Cortex of kidney (tissue), 1 donor: Measurements from ENCODE around the gene DCST1.

Experiments
- DNase-seq: peaks from one replicate; lab custom pipeline; 2025; lab: John Stamatoyannopoulos, UW

Gene DCST1

GRCh38 chr1:155052439-155053395 lies 19.1 kb downstream of the DCST1 start:
- no peak for DNase-seq

DNA sequence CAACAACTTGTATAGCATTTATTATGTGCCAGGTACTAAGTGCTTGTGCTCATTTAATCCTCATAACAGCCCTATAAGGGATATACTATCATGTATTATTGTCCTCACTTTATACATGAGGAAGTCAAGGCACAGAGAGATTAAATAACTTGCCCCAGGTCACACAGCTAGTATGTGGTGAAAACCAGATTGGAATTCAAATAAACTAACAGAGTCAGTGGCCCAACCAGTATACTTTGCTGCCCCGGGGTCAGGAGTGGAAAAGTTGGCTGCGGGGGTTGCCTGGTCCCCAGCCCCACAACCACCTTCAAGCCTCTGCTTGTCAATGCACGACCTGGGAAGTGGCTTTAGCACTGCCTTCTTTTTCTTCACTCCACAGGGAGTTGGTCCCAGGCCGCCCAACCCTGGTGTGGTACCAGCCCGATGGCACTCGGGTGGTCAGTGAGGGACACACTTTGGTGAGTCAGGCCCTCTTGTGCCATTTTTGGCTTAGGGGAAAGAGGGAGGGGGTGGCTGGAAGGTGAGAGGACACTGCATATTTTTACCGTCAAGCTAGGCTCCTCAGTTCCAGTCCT lies 20.0 kb downstream of the DCST1 start:
- no peak for DNase-seq

DNA sequence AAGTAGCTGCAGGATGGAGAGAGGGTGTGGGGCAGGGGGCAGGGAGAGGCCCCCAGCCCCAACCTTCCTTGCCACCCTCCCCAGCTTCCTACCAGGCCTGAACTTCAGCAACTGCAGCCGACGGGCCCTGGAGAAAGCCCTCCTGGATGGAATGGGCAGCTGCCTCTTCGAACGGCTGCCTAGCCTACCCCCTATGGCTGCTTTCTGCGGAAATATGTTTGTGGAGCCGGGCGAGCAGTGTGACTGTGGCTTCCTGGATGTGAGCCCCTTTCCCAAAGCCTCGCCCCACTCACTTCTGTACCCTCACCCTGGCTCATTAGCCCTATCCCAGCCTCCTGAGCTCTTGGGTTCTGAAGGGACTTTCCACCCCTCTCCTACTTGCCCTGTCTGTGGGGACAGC lies 23.5 kb downstream of the DCST1 start:
- no peak for DNase-seq

- DNase-seq, result no peak
Measured at GRCh38 chr1:155057788-155058211, 24.2 kb downstream of the DCST1 start.

GRCh38 chr1:155060736-155061135 lies 27.1 kb downstream of the DCST1 start:
- DNase-seq, result no peak

DNA sequence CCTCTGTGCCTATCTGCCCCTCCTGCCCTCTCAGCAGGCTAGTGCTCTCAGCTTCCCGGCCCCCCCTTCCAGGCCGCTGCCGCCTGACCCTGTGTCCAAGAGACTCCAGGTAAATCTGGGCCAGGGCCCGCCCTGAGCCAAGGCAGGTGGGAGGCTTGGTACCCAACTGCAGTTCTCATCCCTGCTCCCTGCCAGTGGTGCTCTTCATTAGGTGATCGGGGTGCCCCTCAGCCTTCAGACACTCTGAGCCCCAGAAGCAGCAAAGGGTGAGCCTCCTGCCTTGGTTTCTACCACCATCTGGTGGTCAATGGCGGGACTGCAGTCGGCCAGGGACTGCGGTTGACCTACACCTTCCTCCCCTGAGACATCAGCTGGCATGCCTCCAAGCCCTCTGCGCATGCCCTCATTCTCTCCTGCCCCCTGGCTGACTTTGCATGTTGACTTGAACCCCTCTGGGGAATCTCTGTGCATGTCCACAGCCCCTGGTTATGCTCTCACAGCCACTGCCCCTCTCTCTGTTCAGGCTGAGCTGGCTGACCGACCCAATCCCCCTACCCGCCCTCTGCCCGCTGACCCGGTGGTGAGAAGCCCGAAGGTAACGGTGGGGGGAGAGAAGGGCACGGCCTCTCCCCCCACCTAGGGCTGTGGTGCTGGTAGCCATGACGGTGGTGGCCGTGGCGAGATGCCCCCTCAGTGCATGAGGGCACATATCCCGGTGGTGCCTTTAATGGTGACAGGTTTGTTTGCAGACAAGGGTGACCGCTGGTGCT lies 27.9 kb downstream of the DCST1 start:
- DNase-seq, result no peak

DNA sequence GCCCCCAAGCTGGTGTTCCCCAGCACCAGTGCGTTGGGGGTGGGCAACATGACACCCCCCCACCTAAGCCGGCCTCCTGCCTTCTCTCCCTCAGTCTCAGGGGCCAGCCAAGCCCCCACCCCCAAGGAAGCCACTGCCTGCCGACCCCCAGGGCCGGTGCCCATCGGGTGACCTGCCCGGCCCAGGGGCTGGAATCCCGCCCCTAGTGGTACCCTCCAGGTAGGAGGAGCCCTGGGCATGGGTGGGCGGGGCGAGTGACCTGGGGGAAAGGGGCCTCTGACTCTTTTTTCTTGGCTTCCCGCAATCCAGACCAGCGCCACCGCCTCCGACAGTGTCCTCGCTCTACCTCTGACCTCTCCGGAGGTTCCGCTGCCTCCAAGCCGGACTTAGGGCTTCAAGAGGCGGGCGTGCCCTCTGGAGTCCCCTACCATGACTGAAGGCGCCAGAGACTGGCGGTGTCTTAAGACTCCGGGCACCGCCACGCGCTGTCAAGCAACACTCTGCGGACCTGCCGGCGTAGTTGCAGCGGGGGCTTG lies 28.6 kb downstream of the DCST1 start:
- DNase-seq, result no peak

GRCh38 chr1:155062702-155063411 lies 29.2 kb downstream of the DCST1 start:
- DNase-seq, result no peak

GRCh38 chr1:155063550-155064110 lies 30.0 kb downstream of the DCST1 start, which contains the start of gene EFNA4:
EFNA4 (plus strand) TSS chr1:155063740; CDS start chr1:155063824, 84 bp downstream.
- no peak for DNase-seq

DNA sequence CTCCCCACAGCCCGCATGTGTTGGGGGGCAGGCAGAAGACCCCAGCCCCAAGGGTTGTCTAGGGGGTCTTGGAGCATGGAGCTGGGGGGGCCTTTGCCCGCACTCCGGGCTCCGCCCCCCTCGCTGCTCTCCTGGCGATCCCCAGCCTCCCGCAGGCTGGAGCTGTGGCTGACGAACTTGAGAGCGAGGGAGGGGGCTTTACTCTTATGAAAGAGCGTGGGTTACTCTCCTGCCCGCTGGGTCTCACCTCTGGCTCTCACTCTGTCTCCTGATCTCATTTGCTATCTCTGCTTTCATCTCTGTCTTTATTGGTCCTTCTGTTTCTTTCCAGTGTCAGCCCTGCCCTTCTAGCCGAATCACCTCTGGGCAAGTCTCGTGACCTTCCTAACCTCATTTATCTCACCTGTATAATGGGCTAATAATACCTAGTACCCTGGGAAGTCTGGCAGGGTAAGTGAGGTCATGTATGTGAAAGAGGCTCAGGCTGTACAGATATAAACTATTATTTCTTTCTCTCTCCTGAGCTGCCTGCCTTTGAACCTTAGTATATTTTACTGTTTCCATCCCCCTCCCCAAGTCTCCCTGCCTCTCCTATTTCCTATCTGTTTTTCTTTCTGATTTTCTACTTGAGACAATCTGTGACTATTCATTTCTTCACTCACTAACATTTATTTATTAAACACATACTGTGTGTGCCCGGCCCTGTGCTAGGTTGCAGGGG lies 30.6 kb downstream of the DCST1 start:
- DNase-seq, result no peak

DNA sequence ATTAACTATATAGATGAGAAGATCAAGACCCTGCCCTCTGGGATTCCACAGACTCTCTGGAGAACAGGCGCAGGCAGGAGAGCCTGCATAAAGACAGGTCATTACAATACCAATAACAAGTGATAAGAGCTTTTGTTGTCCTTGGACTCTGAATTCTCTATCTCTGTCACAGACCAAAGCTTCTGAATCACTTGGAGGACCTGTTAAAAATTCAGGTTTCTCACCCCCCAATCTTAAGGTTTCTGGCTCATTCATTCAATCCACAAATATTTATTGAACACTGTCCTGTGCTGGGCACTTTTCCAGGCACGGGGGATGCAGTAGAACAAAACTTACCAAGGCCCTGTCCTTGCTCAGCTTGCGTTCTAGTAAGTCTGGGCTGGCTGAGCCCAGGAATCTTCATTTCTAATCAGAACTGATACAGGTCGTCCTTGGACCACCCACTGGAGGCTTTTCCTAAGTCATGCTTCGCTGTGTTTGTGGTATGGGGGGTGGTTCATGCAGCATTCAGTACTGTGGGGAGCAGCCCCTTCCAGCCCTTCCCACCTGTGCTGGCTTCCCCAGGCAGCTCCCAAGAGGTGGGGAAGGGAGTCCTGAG lies 31.3 kb downstream of the DCST1 start:
- DNase-seq, result no peak

- DNase-seq, result no peak
Measured at GRCh38 chr1:155066777-155067176, 33.2 kb downstream of the DCST1 start.

GRCh38 chr1:155068599-155068998 lies 35.0 kb downstream of the DCST1 start:
- DNase-seq, result no peak

DNA sequence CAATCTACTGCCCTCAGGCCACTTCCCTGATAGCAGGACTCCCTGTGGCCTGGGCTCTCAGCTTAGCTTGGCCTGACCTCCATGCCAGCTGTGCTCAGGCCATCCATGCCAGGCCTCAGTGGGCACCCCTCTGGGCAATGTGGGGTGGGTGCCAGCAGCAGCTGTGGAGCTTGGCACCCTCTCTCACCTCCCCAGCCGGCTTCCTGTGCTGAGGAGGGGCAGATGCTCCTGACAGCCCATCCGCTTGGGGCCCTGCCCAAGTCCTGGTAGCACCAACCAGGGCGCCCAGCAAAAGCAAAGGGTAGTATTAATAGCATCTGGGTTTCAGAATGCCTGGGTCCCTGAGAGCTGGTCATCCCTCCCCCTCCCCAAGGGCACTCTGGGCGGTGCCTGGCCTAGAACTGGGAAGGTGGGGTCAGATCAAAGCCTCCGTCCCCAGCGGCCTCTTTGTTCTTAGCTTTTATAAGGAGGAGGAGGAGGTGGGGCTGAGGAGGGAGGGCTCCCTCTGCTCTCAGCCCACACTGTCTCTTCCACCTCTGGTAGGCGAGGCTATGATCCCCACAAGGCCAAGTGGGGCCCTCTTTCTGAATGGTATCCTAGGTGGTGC lies 36.0 kb downstream of the DCST1 start:
- no peak for DNase-seq

DNA sequence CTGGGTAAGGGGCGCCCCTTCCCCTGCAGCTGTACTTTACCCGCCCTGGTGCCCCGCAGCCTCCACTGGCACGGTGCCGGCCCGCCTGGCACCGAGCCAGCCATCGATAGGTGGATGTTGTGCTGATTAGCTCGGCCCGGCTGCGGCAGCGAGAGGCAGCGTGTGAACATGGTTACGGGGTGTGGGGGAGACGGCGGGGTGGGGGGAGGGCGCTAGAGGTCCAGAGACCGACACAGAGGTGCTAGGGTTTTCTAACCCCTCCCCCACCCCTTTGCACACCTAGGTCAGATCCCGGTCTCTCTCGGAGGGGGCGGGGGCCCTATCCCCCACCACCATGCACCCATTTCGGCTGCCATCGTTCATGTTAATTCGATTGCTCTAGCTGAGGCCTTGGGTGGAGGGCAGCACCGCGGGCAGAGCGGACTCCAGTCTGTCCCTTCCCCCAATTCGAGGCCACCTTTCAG lies 36.6 kb downstream of the DCST1 start:
- no peak for DNase-seq

DNA sequence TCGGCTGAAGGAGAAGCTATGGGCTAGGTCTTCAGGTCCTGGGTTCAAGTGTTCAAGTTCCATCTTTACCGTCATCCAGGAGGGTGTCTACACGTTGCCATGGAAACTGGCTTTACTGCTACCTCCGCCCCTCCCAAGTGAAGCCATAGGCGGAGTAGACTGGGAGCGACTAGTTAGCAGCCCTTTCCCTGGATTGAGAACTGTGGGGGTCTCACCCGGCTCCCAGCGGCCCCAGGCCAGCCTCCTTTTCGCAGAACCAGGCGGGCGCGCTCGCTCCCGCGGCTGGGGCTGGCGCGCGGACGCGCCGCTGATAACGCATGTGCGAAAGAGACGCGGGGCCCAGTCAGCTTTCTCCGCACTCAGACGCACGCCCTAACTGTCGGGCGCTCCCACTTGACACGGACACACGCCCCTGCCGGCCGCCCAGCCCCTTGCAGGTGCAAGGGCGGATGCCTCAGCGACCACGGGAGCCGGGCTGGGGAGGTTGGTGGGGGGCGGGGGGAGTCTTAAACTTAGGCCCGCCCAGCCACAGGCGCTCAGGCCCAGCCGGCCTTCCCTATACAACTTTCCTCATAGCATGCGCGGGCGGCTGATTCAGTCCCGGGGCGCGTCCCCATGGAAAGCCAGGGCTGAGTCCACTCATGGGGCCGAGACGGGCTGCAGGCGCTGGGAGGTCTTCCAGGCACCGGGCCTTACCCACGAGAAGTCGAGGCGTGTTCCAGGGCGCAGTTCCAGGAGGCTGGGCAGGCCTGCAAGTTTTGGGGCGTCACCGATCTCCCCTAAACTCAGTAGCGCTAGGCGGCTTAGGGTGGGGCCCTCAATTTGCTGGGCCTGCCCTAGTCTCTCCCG lies 37.3 kb downstream of the DCST1 start:
- DNase-seq, result no peak

DNA sequence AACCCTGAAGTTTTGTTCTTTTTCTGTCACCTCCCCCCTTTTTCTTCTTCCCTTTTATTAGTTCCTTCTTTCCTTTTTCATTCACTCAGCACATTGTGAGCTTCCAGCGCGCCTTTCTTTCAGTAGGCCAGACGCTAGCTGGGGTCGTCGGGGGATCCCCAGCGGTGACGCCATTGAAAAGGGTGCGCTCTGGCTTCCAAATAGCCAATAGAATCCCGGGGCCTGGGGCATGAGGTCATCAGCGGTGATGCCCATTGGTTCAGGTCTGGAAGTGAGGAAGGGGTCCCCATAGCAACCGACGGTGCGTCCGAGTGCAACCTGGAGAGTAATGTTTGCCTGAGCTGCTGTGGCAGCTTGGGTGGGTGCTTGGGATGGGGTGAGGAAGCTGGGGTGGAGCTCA lies 38.1 kb downstream of the DCST1 start:
- DNase-seq, result no peak

GRCh38 chr1:155072531-155073289 lies 39.1 kb downstream of the DCST1 start:
- no peak for DNase-seq
